Measurements from ENCODE around the gene FTCDNL1.

FTCDNL1 gene

DNA sequence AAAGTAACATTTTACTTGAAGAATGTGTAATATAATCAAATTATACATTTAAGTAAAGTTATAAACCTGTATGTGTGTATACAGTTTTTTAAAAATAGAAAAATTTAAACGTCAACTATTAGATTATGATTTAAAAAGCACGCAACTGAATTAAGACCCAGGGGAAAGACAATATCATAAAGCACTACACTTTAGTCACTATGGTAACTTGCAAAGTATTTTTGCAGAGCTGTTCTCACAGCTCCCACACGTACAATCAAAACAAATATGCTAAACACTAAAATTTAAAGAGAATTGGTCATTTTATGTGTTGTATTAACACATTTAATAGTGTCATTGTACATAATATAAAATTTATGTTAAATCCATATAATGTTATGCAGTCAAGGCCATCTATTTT lies 59.7 kb downstream of the FTCDNL1 start:
- H3K4me1 ChIP-seq (ENCODE audit: control insufficient read depth, insufficient read depth, low read length): peaks cover 32% of the 10 kb centered on the region
- H3K4me3 ChIP-seq (ENCODE audit: low read depth, low read length): no peak overlapping the region
- H3K36me3 ChIP-seq (ENCODE audit: control insufficient read depth, insufficient read depth, low read length): no peaks in the 10 kb centered on the region
- H3K27me3 ChIP-seq (ENCODE audit: control insufficient read depth, insufficient read depth, low read length): no peaks in the 10 kb centered on the region
- H3K9ac ChIP-seq (ENCODE audit: low read depth, low read length): no peak overlapping the region
- H3K9me3 ChIP-seq (ENCODE audit: control insufficient read depth, insufficient read depth, low read length): no peaks in the 10 kb centered on the region
- H3K27ac ChIP-seq (ENCODE audit: low read depth, low read length): no peak overlapping the region

DNA sequence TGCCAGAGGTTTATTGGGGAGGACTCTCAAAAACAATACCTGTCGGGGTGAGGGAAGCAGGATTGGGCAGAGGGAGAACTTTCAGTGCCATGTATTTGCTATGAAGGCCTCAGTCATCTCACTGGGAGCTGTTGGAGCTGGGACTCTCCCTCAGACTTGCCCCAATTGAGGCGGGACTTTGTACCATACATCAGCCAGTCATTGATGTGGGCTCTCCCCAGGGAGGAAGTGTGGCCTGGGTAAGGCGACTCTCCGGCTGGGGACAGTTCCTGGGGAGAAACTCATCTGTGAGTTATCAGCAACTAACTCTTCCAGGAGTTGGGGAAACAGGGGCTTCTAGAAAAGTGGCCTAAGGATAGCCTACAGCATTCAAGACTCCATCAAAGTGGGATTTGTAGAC lies 66.5 kb downstream of the FTCDNL1 start:
- Histone ChIP-seq H3K4me1 (ENCODE audit: control insufficient read depth, insufficient read depth, low read length) (no peaks in the 10 kb centered on the region), H3K9me3 (ENCODE audit: control insufficient read depth, insufficient read depth, low read length) (no peaks in the 10 kb centered on the region), H3K27ac (ENCODE audit: low read depth, low read length) (no peak overlapping the region), H3K36me3 (ENCODE audit: control insufficient read depth, insufficient read depth, low read length) (no peaks in the 10 kb centered on the region), H3K9ac (ENCODE audit: low read depth, low read length) (no peak overlapping the region), H3K27me3 (ENCODE audit: control insufficient read depth, insufficient read depth, low read length) (no peaks in the 10 kb centered on the region), H3K4me3 (ENCODE audit: low read depth, low read length) (no peak overlapping the region)

DNA sequence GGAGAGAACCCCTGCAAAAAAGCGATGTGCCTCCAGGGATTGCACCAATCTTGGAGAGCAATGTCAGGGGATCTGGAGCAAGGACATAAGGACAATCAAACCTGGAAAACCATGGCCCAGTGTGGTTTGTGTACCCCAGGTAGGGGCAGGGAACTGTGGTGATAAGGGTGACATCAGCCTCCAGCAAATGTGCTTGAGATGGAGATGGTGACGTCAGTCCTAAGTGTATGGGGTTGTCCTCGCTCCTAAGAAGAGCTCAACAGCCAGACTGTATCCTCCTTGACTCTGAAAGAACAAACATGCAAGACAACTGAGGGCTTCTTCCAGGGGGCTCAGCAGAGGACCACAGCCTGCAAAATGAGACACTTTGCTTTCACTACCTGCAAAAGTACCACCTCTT lies 71.4 kb downstream of the FTCDNL1 start:
- H3K36me3 ChIP-seq (ENCODE audit: control insufficient read depth, insufficient read depth, low read length): no peaks in the 10 kb centered on the region
- no peak overlapping the region for H3K9ac ChIP-seq (ENCODE audit: low read depth, low read length)
- H3K27me3 ChIP-seq (ENCODE audit: control insufficient read depth, insufficient read depth, low read length): no peaks in the 10 kb centered on the region
- H3K4me3 ChIP-seq (ENCODE audit: low read depth, low read length): no peak overlapping the region
- no peak overlapping the region for H3K27ac ChIP-seq (ENCODE audit: low read depth, low read length)
- no peaks in the 10 kb centered on the region for H3K4me1 ChIP-seq (ENCODE audit: control insufficient read depth, insufficient read depth, low read length)
- no peaks in the 10 kb centered on the region for H3K9me3 ChIP-seq (ENCODE audit: control insufficient read depth, insufficient read depth, low read length)

DNA sequence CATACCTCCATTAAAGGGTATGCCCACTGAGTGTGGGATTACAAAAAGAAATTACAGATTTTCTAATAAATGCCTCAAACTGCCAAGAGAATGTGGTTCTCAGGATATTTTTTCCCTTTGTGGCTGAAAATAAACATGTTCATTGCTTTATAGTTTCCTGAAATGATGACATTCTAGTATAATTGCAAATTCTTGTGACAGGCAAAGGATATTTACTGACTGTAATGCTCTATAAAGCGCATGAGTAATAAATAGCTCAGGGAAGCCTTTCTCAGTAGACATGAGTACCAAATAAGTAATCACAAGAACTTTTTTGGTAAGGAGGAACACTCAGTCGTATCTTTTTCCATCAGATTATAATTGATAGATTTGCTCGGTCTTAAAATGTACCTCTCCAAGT lies 72.3 kb downstream of the FTCDNL1 start:
- Histone ChIP-seq H3K27me3 (ENCODE audit: control insufficient read depth, insufficient read depth, low read length) (no peaks in the 10 kb centered on the region), H3K9me3 (ENCODE audit: control insufficient read depth, insufficient read depth, low read length) (no peaks in the 10 kb centered on the region), H3K36me3 (ENCODE audit: control insufficient read depth, insufficient read depth, low read length) (no peaks in the 10 kb centered on the region), H3K9ac (ENCODE audit: low read depth, low read length) (no peak overlapping the region), H3K27ac (ENCODE audit: low read depth, low read length) (no peak overlapping the region), H3K4me3 (ENCODE audit: low read depth, low read length) (no peak overlapping the region), H3K4me1 (ENCODE audit: control insufficient read depth, insufficient read depth, low read length) (no peaks in the 10 kb centered on the region)

DNA sequence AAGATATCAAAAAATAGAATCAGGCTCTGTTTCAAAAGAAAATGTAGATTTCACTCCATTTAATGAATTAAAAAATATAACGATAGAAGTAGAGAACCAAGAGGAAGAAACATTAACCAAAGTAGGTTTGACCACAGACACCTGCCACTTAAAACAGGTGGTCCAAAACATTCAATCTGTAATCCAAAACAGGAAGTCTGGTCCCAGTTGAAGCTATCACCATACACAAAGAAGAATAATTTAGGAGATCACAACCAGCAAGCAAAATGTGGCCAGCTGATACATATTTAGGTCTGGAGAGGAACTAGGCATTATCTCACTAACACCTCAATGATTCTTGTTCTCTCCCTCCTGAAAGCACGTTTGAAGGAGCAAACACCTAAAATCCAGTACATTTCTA lies 73.1 kb downstream of the FTCDNL1 start:
- H3K27me3 ChIP-seq (ENCODE audit: control insufficient read depth, insufficient read depth, low read length): no peaks in the 10 kb centered on the region
- no peak overlapping the region for H3K27ac ChIP-seq (ENCODE audit: low read depth, low read length)
- H3K4me1 ChIP-seq (ENCODE audit: control insufficient read depth, insufficient read depth, low read length): no peaks in the 10 kb centered on the region
- no peak overlapping the region for H3K9ac ChIP-seq (ENCODE audit: low read depth, low read length)
- no peaks in the 10 kb centered on the region for H3K9me3 ChIP-seq (ENCODE audit: control insufficient read depth, insufficient read depth, low read length)
- no peak overlapping the region for H3K4me3 ChIP-seq (ENCODE audit: low read depth, low read length)
- H3K36me3 ChIP-seq (ENCODE audit: control insufficient read depth, insufficient read depth, low read length): no peaks in the 10 kb centered on the region

DNA sequence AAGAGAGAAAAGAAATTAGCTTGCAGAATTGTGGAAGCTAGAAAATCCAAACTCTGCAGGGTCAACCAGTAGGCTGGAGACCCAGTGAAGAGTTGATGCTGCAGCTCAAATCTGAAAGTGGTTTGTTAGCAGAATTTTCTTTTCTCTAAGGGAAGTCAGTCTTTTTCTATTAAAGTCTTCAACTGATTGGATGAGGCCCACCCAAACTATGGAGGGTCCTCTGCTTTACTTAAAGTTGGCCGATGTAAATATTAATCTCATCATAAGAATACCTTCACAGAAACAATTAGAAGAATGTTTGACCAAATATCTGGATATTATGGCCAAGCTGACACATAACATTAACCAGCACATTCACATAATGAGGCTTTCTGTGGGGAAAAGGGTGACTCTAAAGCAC lies 73.7 kb downstream of the FTCDNL1 start:
- no peaks in the 10 kb centered on the region for H3K9me3 ChIP-seq (ENCODE audit: control insufficient read depth, insufficient read depth, low read length)
- H3K36me3 ChIP-seq (ENCODE audit: control insufficient read depth, insufficient read depth, low read length): no peaks in the 10 kb centered on the region
- no peaks in the 10 kb centered on the region for H3K4me1 ChIP-seq (ENCODE audit: control insufficient read depth, insufficient read depth, low read length)
- no peak overlapping the region for H3K9ac ChIP-seq (ENCODE audit: low read depth, low read length)
- no peak overlapping the region for H3K4me3 ChIP-seq (ENCODE audit: low read depth, low read length)
- H3K27me3 ChIP-seq (ENCODE audit: control insufficient read depth, insufficient read depth, low read length): no peaks in the 10 kb centered on the region
- no peak overlapping the region for H3K27ac ChIP-seq (ENCODE audit: low read depth, low read length)

DNA sequence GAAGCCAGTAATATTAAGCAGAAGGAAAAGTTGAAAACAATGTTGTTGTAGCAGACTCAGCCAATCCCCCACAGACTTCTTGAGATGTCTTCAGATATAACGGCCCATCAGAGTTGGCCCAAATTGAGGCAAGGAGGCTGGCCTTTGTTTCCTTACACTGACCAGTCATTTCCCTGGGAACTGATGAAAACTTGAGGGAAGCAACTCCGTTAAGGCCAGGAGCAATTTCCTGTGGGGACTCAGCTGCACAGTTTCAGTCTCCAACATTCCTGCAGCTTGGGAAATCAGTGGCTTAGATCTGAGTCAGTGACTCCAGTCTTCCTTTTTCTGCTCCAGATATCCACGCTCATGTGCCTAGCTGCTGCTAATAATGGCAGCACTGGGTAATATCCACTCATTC lies 75.7 kb downstream of the FTCDNL1 start:
- Histone ChIP-seq H3K4me3 (ENCODE audit: low read depth, low read length) (no peak overlapping the region), H3K9me3 (ENCODE audit: control insufficient read depth, insufficient read depth, low read length) (no peaks in the 10 kb centered on the region), H3K9ac (ENCODE audit: low read depth, low read length) (no peak overlapping the region), H3K4me1 (ENCODE audit: control insufficient read depth, insufficient read depth, low read length) (peaks cover 4% of the 10 kb centered on the region), H3K27ac (ENCODE audit: low read depth, low read length) (no peak overlapping the region), H3K36me3 (ENCODE audit: control insufficient read depth, insufficient read depth, low read length) (no peaks in the 10 kb centered on the region), H3K27me3 (ENCODE audit: control insufficient read depth, insufficient read depth, low read length) (no peaks in the 10 kb centered on the region)

DNA sequence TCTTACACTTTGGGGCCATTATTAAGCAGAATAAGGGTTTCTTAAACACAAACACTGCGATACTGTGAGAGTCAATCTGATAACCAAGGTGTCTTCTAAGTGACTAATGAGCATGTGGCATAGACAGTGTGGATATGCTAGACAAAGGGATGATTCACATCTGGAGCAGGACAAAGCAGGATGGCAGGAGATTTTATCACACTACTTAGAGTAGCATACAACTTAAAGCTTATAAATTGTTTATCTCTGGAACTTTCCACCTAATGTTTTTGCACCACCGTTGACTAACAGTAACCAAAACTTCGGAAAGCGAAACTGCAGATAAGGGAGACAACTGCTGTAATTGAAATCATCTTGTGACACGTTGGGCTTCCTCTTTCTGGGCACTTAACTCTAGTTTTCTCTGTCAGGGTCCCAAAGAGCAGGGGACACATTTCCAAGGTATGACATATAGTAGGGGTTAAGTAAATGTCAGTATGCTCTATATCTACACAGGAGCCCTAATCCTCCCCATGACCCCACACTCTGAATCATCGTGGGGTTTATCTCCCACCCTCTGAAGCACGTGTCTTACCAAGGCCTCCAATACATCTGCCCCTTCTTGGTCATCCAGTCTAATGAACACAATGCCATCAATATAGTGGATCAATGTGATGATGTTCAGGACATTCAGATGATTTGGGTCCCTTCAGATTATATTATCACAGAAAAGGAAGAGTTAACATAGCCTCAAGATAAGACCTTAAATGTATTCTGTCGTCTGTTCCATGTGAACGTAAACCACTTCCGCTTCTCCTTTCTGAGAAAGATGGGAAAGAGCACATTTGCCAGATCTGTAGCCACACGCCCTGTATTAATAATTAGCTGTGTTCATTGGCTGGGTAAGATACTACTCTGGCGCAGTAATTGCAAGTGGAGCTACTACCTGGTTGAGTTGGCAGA lies 78.7 kb downstream of the FTCDNL1 start:
- H3K9ac ChIP-seq (ENCODE audit: low read depth, low read length): no peak overlapping the region
- no peaks in the 10 kb centered on the region for H3K36me3 ChIP-seq (ENCODE audit: control insufficient read depth, insufficient read depth, low read length)
- H3K27ac ChIP-seq (ENCODE audit: low read depth, low read length): no peak overlapping the region
- no peak overlapping the region for H3K4me3 ChIP-seq (ENCODE audit: low read depth, low read length)
- no peaks in the 10 kb centered on the region for H3K27me3 ChIP-seq (ENCODE audit: control insufficient read depth, insufficient read depth, low read length)
- H3K9me3 ChIP-seq (ENCODE audit: control insufficient read depth, insufficient read depth, low read length): no peaks in the 10 kb centered on the region
- peaks cover 4% of the 10 kb centered on the region for H3K4me1 ChIP-seq (ENCODE audit: control insufficient read depth, insufficient read depth, low read length)

DNA sequence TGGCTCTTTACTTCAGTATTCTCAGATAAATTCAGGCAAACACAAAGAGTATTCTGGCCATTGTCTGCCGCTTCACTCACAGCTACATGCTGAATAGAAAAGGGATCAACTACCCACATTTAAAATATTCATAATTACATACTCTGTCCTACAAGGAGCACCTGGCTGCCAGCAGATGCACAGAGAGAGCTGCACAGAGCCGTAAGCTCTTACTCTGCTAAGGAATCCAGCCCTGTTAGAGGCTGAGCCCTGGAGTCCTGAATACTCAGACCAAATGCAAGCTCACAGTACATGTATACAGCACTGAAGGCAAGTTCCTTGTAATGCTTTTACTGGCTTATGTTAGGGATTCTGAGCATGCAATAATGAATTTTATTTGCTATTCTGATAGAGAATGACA lies 80.3 kb downstream of the FTCDNL1 start:
- Histone ChIP-seq H3K4me1 (ENCODE audit: control insufficient read depth, insufficient read depth, low read length) (peaks cover 4% of the 10 kb centered on the region), H3K27ac (ENCODE audit: low read depth, low read length) (no peak overlapping the region), H3K9ac (ENCODE audit: low read depth, low read length) (no peak overlapping the region), H3K4me3 (ENCODE audit: low read depth, low read length) (no peak overlapping the region), H3K27me3 (ENCODE audit: control insufficient read depth, insufficient read depth, low read length) (no peaks in the 10 kb centered on the region), H3K36me3 (ENCODE audit: control insufficient read depth, insufficient read depth, low read length) (no peaks in the 10 kb centered on the region), H3K9me3 (ENCODE audit: control insufficient read depth, insufficient read depth, low read length) (no peaks in the 10 kb centered on the region)

DNA sequence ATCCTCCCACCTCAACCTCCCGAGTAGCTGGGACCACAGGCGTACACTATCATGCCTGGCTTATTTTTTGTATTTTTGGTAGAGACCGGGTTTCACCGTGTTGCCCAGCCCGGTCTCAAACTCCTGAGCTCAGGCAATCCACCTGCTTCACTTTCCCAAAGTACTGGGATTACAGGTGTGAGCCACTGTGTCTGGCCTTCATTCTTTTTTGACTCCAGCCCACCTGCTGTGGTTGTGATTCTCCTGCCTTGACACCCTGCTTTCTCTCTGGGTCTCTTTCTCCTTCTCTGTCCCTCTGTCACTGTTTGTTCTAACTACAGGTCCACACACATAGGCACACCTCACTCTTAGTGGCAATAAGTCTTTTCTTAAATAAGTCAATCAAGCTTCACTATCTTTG lies 85.3 kb downstream of the FTCDNL1 start:
- Histone ChIP-seq H3K27me3 (ENCODE audit: control insufficient read depth, insufficient read depth, low read length) (no peaks in the 10 kb centered on the region), H3K4me1 (ENCODE audit: control insufficient read depth, insufficient read depth, low read length) (peaks cover under 1% of the 10 kb centered on the region; the same call in 1 of the 2 replicates), H3K36me3 (ENCODE audit: control insufficient read depth, insufficient read depth, low read length) (no peaks in the 10 kb centered on the region), H3K27ac (ENCODE audit: low read depth, low read length) (no peak overlapping the region), H3K9ac (ENCODE audit: low read depth, low read length) (no peak overlapping the region), H3K4me3 (ENCODE audit: low read depth, low read length) (no peak overlapping the region), H3K9me3 (ENCODE audit: control insufficient read depth, insufficient read depth, low read length) (no peaks in the 10 kb centered on the region)

DNA sequence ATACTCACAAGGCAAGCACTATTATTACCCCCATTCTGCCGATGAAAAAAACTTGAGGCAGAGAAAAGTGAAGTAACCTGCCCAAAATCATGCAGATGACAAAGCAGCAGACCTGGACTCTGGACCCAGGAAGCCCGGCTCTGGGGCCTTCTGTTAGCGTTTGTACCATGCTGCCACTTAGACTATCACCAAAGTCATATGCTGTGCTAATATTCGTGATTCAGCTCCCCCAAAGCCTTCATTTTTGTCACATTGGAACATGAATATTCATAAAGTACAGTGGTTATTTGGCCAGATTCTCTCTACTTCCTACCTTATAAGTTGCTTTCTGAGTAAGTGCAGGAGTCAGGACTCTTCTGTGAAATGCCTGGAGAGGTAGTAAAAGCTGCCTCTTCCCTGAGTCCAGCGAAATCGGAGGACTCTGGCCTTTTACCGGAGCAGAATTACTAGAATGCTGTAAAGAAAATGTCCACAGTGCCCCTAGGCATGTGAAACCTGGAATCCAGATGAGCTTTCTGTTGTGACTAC lies 86.7 kb downstream of the FTCDNL1 start:
- Histone ChIP-seq H3K4me1 (ENCODE audit: control insufficient read depth, insufficient read depth, low read length) (no peaks in the 10 kb centered on the region), H3K4me3 (ENCODE audit: low read depth, low read length) (no peak overlapping the region), H3K27ac (ENCODE audit: low read depth, low read length) (no peak overlapping the region), H3K9ac (ENCODE audit: low read depth, low read length) (no peak overlapping the region), H3K36me3 (ENCODE audit: control insufficient read depth, insufficient read depth, low read length) (no peaks in the 10 kb centered on the region), H3K9me3 (ENCODE audit: control insufficient read depth, insufficient read depth, low read length) (no peaks in the 10 kb centered on the region), H3K27me3 (ENCODE audit: control insufficient read depth, insufficient read depth, low read length) (no peaks in the 10 kb centered on the region)

Data from HUES48 (cell line).